ENCODE results near the gene UBN2.

DNA sequence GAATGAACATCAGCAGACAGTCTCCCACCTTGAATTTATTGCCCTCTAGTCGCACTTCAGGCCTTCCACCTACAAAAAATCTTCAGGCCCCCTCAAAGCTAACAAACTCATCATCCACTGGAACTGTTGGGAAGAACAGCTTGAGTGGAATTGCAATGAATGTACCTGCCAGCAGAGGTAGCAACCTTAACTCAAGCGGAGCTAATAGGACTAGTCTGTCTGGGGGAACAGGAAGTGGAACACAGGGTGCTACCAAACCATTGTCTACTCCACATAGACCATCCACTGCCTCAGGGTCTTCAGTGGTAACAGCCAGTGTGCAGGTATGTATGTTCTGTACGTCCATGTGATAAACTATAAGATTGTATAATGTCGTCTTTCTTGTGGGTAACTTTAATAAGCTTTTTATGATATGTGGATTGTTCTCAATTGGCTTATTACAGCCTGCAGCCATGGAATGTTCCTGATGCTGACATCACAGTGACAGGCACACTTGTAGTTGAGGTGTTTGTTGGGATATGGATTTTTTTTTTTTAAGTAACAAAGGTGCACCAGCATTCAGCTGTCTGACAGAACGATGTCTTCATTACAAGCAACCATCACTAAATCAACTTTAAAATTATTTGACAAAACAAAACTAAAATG lies 53.3 kb downstream of the UBN2 start:
- TF ChIP-seq, protein P1, sequence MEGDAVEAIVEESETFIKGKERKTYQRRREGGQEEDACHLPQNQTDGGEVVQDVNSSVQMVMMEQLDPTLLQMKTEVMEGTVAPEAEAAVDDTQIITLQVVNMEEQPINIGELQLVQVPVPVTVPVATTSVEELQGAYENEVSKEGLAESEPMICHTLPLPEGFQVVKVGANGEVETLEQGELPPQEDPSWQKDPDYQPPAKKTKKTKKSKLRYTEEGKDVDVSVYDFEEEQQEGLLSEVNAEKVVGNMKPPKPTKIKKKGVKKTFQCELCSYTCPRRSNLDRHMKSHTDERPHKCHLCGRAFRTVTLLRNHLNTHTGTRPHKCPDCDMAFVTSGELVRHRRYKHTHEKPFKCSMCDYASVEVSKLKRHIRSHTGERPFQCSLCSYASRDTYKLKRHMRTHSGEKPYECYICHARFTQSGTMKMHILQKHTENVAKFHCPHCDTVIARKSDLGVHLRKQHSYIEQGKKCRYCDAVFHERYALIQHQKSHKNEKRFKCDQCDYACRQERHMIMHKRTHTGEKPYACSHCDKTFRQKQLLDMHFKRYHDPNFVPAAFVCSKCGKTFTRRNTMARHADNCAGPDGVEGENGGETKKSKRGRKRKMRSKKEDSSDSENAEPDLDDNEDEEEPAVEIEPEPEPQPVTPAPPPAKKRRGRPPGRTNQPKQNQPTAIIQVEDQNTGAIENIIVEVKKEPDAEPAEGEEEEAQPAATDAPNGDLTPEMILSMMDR (conservative IDR thresholded peaks at IDR 0.05; ENCODE audit: low read length): 0 out of 2 replicates have a peak, but pooled peaks have one; percentile 15
- TF ChIP-seq EZH2phosphoT487 (IDR thresholded peaks at IDR 0.05; ENCODE audit: borderline replicate concordance, low read depth, low read length): no peak
